ENCODE data around the gene AGXT.

AGXT gene

GRCh38 chr2:240888890-240889573 lies 20.4 kb downstream of the AGXT start:
- no peak overlapping the region for H3K4me3 ChIP-seq (ENCODE audit: extremely low read depth, insufficient read depth, low read length, poor library complexity, severe bottlenecking)
- no peaks in the 10 kb centered on the region for H3K9me3 ChIP-seq (ENCODE audit: control insufficient read depth, low read length)
- no peaks in the 10 kb centered on the region for H3K4me1 ChIP-seq (ENCODE audit: control insufficient read depth, insufficient read depth, low read length, poor library complexity, severe bottlenecking)
- no peaks in the 10 kb centered on the region for H3K36me3 ChIP-seq (ENCODE audit: control insufficient read depth, insufficient read depth, low read length)
- H3K27ac ChIP-seq (ENCODE audit: low read depth, low read length, severe bottlenecking) = no peak overlapping the region
- WGBS, 2 experiments (ENCODE audit: insufficient coverage in 2 of 2) = 84 to 85% methylated on average over 5 to 8 of the region's 11 CpGs

- Histone ChIP-seq H3K4me3 (ENCODE audit: extremely low read depth, insufficient read depth, low read length, poor library complexity, severe bottlenecking) (no peak overlapping the region), H3K36me3 (ENCODE audit: control insufficient read depth, insufficient read depth, low read length) (no peaks in the 10 kb centered on the region), H3K9me3 (ENCODE audit: control insufficient read depth, low read length) (no peaks in the 10 kb centered on the region), H3K4me1 (ENCODE audit: control insufficient read depth, insufficient read depth, low read length, poor library complexity, severe bottlenecking) (no peaks in the 10 kb centered on the region), H3K27ac (ENCODE audit: low read depth, low read length, severe bottlenecking) (no peak overlapping the region)
- 86 to 93% methylated on average over 29 to 38 of the region's 38 CpGs for WGBS, 2 experiments (ENCODE audit: insufficient coverage in 2 of 2)
Measured at GRCh38 chr2:240889601-240890560, 21.3 kb downstream of the AGXT start.

- Histone ChIP-seq H3K36me3 (ENCODE audit: control insufficient read depth, insufficient read depth, low read length) (no peaks in the 10 kb centered on the region), H3K9me3 (ENCODE audit: control insufficient read depth, low read length) (no peaks in the 10 kb centered on the region), H3K27ac (ENCODE audit: low read depth, low read length, severe bottlenecking) (no peak overlapping the region), H3K4me1 (ENCODE audit: control insufficient read depth, insufficient read depth, low read length, poor library complexity, severe bottlenecking) (no peaks in the 10 kb centered on the region), H3K4me3 (ENCODE audit: extremely low read depth, insufficient read depth, low read length, poor library complexity, severe bottlenecking) (no peak overlapping the region)
- WGBS, 2 experiments (ENCODE audit: insufficient coverage in 2 of 2) = 93 to 94% methylated on average over 13 to 14 of the region's 14 CpGs
Measured at GRCh38 chr2:240890691-240891090, 22.1 kb downstream of the AGXT start.

- WGBS, 2 experiments (ENCODE audit: insufficient coverage in 2 of 2) = 88 to 94% methylated on average over 13 to 17 of the region's 20 CpGs
- H3K36me3 ChIP-seq (ENCODE audit: control insufficient read depth, insufficient read depth, low read length) = no peaks in the 10 kb centered on the region
- H3K4me3 ChIP-seq (ENCODE audit: extremely low read depth, insufficient read depth, low read length, poor library complexity, severe bottlenecking) = no peak overlapping the region
- no peaks in the 10 kb centered on the region for H3K9me3 ChIP-seq (ENCODE audit: control insufficient read depth, low read length)
- H3K27ac ChIP-seq (ENCODE audit: low read depth, low read length, severe bottlenecking) = no peak overlapping the region
- H3K4me1 ChIP-seq (ENCODE audit: control insufficient read depth, insufficient read depth, low read length, poor library complexity, severe bottlenecking) = no peaks in the 10 kb centered on the region
Measured at GRCh38 chr2:240891492-240892340, 23.1 kb downstream of the AGXT start.

- H3K27ac ChIP-seq (ENCODE audit: low read depth, low read length, severe bottlenecking) = no peak overlapping the region
- no peaks in the 10 kb centered on the region for H3K9me3 ChIP-seq (ENCODE audit: control insufficient read depth, low read length)
- no peaks in the 10 kb centered on the region for H3K36me3 ChIP-seq (ENCODE audit: control insufficient read depth, insufficient read depth, low read length)
- H3K4me3 ChIP-seq (ENCODE audit: extremely low read depth, insufficient read depth, low read length, poor library complexity, severe bottlenecking) = no peak overlapping the region
- H3K4me1 ChIP-seq (ENCODE audit: control insufficient read depth, insufficient read depth, low read length, poor library complexity, severe bottlenecking) = no peaks in the 10 kb centered on the region
- 82 to 87% methylated on average over 8 to 9 of the region's 9 CpGs for WGBS, 2 experiments (ENCODE audit: insufficient coverage in 2 of 2)
Measured at GRCh38 chr2:240892356-240892755, 23.7 kb downstream of the AGXT start.

GRCh38 chr2:240892925-240893324 lies 24.3 kb downstream of the AGXT start:
- Histone ChIP-seq H3K36me3 (ENCODE audit: control insufficient read depth, insufficient read depth, low read length) (no peaks in the 10 kb centered on the region), H3K27ac (ENCODE audit: low read depth, low read length, severe bottlenecking) (no peak overlapping the region), H3K4me1 (ENCODE audit: control insufficient read depth, insufficient read depth, low read length, poor library complexity, severe bottlenecking) (no peaks in the 10 kb centered on the region), H3K4me3 (ENCODE audit: extremely low read depth, insufficient read depth, low read length, poor library complexity, severe bottlenecking) (no peak overlapping the region), H3K9me3 (ENCODE audit: control insufficient read depth, low read length) (no peaks in the 10 kb centered on the region)
- 90 to 91% methylated on average over 10 of the region's 12 CpGs for WGBS, 2 experiments (ENCODE audit: insufficient coverage in 2 of 2)

GRCh38 chr2:240893363-240893844 lies 24.8 kb downstream of the AGXT start:
- Histone ChIP-seq H3K4me1 (ENCODE audit: control insufficient read depth, insufficient read depth, low read length, poor library complexity, severe bottlenecking) (no peaks in the 10 kb centered on the region), H3K36me3 (ENCODE audit: control insufficient read depth, insufficient read depth, low read length) (no peaks in the 10 kb centered on the region), H3K27ac (ENCODE audit: low read depth, low read length, severe bottlenecking) (no peak overlapping the region), H3K9me3 (ENCODE audit: control insufficient read depth, low read length) (no peaks in the 10 kb centered on the region), H3K4me3 (ENCODE audit: extremely low read depth, insufficient read depth, low read length, poor library complexity, severe bottlenecking) (no peak overlapping the region)
- 80 to 87% methylated on average over 9 to 17 of the region's 17 CpGs for WGBS, 2 experiments (ENCODE audit: insufficient coverage in 2 of 2)

- no peaks in the 10 kb centered on the region for H3K4me1 ChIP-seq (ENCODE audit: control insufficient read depth, insufficient read depth, low read length, poor library complexity, severe bottlenecking)
- WGBS, 2 experiments (ENCODE audit: insufficient coverage in 2 of 2) = 97 to 100% methylated on average over 2 to 7 of the region's 9 CpGs
- no peak overlapping the region for H3K27ac ChIP-seq (ENCODE audit: low read depth, low read length, severe bottlenecking)
- no peaks in the 10 kb centered on the region for H3K36me3 ChIP-seq (ENCODE audit: control insufficient read depth, insufficient read depth, low read length)
- H3K9me3 ChIP-seq (ENCODE audit: control insufficient read depth, low read length) = no peaks in the 10 kb centered on the region
- no peak overlapping the region for H3K4me3 ChIP-seq (ENCODE audit: extremely low read depth, insufficient read depth, low read length, poor library complexity, severe bottlenecking)
Measured at GRCh38 chr2:240894006-240894405, 25.4 kb downstream of the AGXT start.

GRCh38 chr2:240894836-240895558 lies 26.4 kb downstream of the AGXT start:
- no peak overlapping the region for H3K4me3 ChIP-seq (ENCODE audit: extremely low read depth, insufficient read depth, low read length, poor library complexity, severe bottlenecking)

More at GRCh38 chr2:240894836-240895558, 26.4 kb downstream of the AGXT start:
- Histone ChIP-seq H3K27ac (ENCODE audit: low read depth, low read length, severe bottlenecking) (no peak overlapping the region), H3K36me3 (ENCODE audit: control insufficient read depth, insufficient read depth, low read length) (no peaks in the 10 kb centered on the region), H3K4me1 (ENCODE audit: control insufficient read depth, insufficient read depth, low read length, poor library complexity, severe bottlenecking) (no peaks in the 10 kb centered on the region), H3K9me3 (ENCODE audit: control insufficient read depth, low read length) (no peaks in the 10 kb centered on the region)
- 94 to 95% methylated on average over 26 to 27 of the region's 28 CpGs for WGBS, 2 experiments (ENCODE audit: insufficient coverage in 2 of 2)

Data from mesodermal cell (in vitro differentiated cells).